Measurements from ENCODE around the gene TP53RK. TPM values are rescaled to one million over a fixed set of nuclear protein-coding genes. Genes with fewer than 3 reads are reported as not detected.

TP53RK gene
- polyA plus RNA-seq, 1 donor from 2014 or later = 22.7 TPM

DNA sequence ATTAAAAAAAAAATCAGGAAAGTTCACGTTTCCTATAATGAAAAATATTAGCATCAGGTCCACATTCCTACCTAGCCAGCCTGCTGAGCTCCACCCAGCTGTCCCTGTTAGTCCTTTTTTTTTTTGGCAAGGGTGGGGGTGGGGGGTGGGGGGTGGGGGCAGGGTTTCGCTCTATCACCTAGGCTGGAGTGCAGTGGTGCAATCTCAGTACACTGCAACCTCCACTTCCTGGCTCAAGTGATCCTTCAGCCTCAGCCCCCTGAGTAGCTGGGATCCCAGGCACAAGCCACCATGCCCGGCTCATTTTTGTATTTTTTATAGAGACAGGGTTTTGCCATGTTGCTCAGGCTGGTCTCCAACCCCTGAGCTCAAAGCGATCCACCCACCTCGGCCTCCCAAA lies 12.7 kb upstream of the TP53RK start:
- Histone ChIP-seq H3K36me3 (ENCODE audit: insufficient read depth, low read length) (no peaks in the 10 kb centered on the region), H3K9ac (ENCODE audit: low read length) (no peak overlapping the region), H3K79me2 (replicated peaks; ENCODE audit: insufficient read depth, low read length) (no peaks in the 10 kb centered on the region), H3K4me3 (ENCODE audit: low read length) (no peak overlapping the region), H3K9me3 (ENCODE audit: low read length) (no peaks in the 10 kb centered on the region), H3K4me2 (ENCODE audit: low read length) (no peak overlapping the region), H2AFZ (ENCODE audit: low read depth, low read length) (no peak overlapping the region), H3K27ac (ENCODE audit: low read length) (no peak overlapping the region), H3F3A (ENCODE audit: insufficient read depth, low read length, poor library complexity, severe bottlenecking) (no peaks in the 10 kb centered on the region), H3K27me3 (ENCODE audit: insufficient read depth, low read depth, low read length) (no peaks in the 10 kb centered on the region), H3K9me2 (ENCODE audit: insufficient read depth, low read length) (no peaks in the 10 kb centered on the region), H4K20me1 (ENCODE audit: insufficient read depth) (no peaks in the 10 kb centered on the region)
- TF ChIP-seq SMC3 (conservative IDR thresholded peaks at IDR 0.05; ENCODE audit: poor library complexity) (no peak), TAF1 (IDR thresholded peaks at IDR 0.05; ENCODE audit: low read depth) (no peak), REST (IDR thresholded peaks at IDR 0.05; ENCODE audit: borderline replicate concordance) (no peak), RAD21 (conservative IDR thresholded peaks at IDR 0.05) (no peak), CTCF (IDR thresholded peaks at IDR 0.05; ENCODE audit: poor library complexity, severe bottlenecking) (no peak), POLR2AphosphoS5 (IDR thresholded peaks at IDR 0.05) (no peak), EP300 (conservative IDR thresholded peaks at IDR 0.05; ENCODE audit: poor library complexity, severe bottlenecking) (no peak), MXI1 (conservative IDR thresholded peaks at IDR 0.05; ENCODE audit: poor library complexity, severe bottlenecking) (no peak), EZH2 (IDR thresholded peaks at IDR 0.05; ENCODE audit: borderline replicate concordance, insufficient read depth, low read length, poor library complexity, severe bottlenecking) (no peak)

GRCh38 chr20:46701556-46701955 lies 12.3 kb upstream of the TP53RK start:
- Histone ChIP-seq H2AFZ (ENCODE audit: low read depth, low read length) (no peak overlapping the region), H3K79me2 (replicated peaks; ENCODE audit: insufficient read depth, low read length) (no peaks in the 10 kb centered on the region), H4K20me1 (ENCODE audit: insufficient read depth) (no peaks in the 10 kb centered on the region), H3F3A (ENCODE audit: insufficient read depth, low read length, poor library complexity, severe bottlenecking) (no peaks in the 10 kb centered on the region), H3K27ac (ENCODE audit: low read length) (no peak overlapping the region), H3K36me3 (ENCODE audit: insufficient read depth, low read length) (no peaks in the 10 kb centered on the region), H3K9me3 (ENCODE audit: low read length) (no peaks in the 10 kb centered on the region), H3K9me2 (ENCODE audit: insufficient read depth, low read length) (no peaks in the 10 kb centered on the region), H3K4me2 (ENCODE audit: low read length) (no peak overlapping the region), H3K27me3 (ENCODE audit: insufficient read depth, low read depth, low read length) (no peaks in the 10 kb centered on the region), H3K4me3 (ENCODE audit: low read length) (no peak overlapping the region), H3K9ac (ENCODE audit: low read length) (no peak overlapping the region)
- TF ChIP-seq EP300 (conservative IDR thresholded peaks at IDR 0.05; ENCODE audit: poor library complexity, severe bottlenecking) = no peak
- TF ChIP-seq SMC3 (conservative IDR thresholded peaks at IDR 0.05; ENCODE audit: poor library complexity) = no peak
- TF ChIP-seq REST (IDR thresholded peaks at IDR 0.05; ENCODE audit: borderline replicate concordance) = no peak
- no peak for TF ChIP-seq MXI1 (conservative IDR thresholded peaks at IDR 0.05; ENCODE audit: poor library complexity, severe bottlenecking)
- TF ChIP-seq RAD21 (conservative IDR thresholded peaks at IDR 0.05) = no peak
- no peak for TF ChIP-seq CTCF (IDR thresholded peaks at IDR 0.05; ENCODE audit: poor library complexity, severe bottlenecking)
- no peak for TF ChIP-seq EZH2 (IDR thresholded peaks at IDR 0.05; ENCODE audit: borderline replicate concordance, insufficient read depth, low read length, poor library complexity, severe bottlenecking)
- no peak for TF ChIP-seq TAF1 (IDR thresholded peaks at IDR 0.05; ENCODE audit: low read depth)
- TF ChIP-seq POLR2AphosphoS5 (IDR thresholded peaks at IDR 0.05) = no peak
